ENCODE measurements around the gene TNFRSF12A. TPM values are rescaled to one million over a fixed set of nuclear protein-coding genes. Genes with fewer than 3 reads are reported as not detected.

The TNFRSF12A gene
- total RNA-seq (2014; rRNA removed; shearing (Covaris generic); ENCODE audit: low replicate concordance), result 975 and 1,222 TPM in 2 replicates

GRCh38 chr16:3020247-3020603 is at the start of gene TNFRSF12A:
TSS of gene TNFRSF12A (plus strand) at chr16:3020368. CDS start at chr16:3020398, 30 bp downstream.
- in situ Hi-C loops (cut with HindIII; ENCODE audit: low pct_unique_long_range_greater_than_20kb, low sequenced_read_pairs), result no loop called here
- peak; percentile 76 for DNase-seq (ENCODE audit: low read depth)

GRCh38 chr16:2970563-2970962 is 49.6 kb upstream of the TNFRSF12A start:
- no peak for DNase-seq (ENCODE audit: low read depth)
- in situ Hi-C loops (cut with HindIII; ENCODE audit: low pct_unique_long_range_greater_than_20kb, low sequenced_read_pairs), result no loop called here

- DNase-seq (ENCODE audit: low read depth), result no peak
- in situ Hi-C loops (cut with HindIII; ENCODE audit: low pct_unique_long_range_greater_than_20kb, low sequenced_read_pairs), result no loop called here
These were observed 48.8 kb upstream of the TNFRSF12A start for GRCh38 chr16:2971134-2971984.

GRCh38 chr16:2971985-2972784 is 48.0 kb upstream of the TNFRSF12A start:
- in situ Hi-C loops (cut with HindIII; ENCODE audit: low pct_unique_long_range_greater_than_20kb, low sequenced_read_pairs), result no loop called here
- no peak for DNase-seq (ENCODE audit: low read depth)

- in situ Hi-C loops (cut with HindIII; ENCODE audit: low pct_unique_long_range_greater_than_20kb, low sequenced_read_pairs), result no loop called here
- no peak for DNase-seq (ENCODE audit: low read depth)
These were observed 47.1 kb upstream of the TNFRSF12A start for GRCh38 chr16:2973093-2973492.

GRCh38 chr16:2973605-2974318 is 46.4 kb upstream of the TNFRSF12A start:
- in situ Hi-C loops (cut with HindIII; ENCODE audit: low pct_unique_long_range_greater_than_20kb, low sequenced_read_pairs), result no loop called here
- no peak for DNase-seq (ENCODE audit: low read depth)

GRCh38 chr16:2974319-2975056 is 45.7 kb upstream of the TNFRSF12A start:
- no peak for DNase-seq (ENCODE audit: low read depth)
- in situ Hi-C loops (cut with HindIII; ENCODE audit: low pct_unique_long_range_greater_than_20kb, low sequenced_read_pairs), result no loop called here

GRCh38 chr16:2975161-2975795 is 44.9 kb upstream of the TNFRSF12A start:
- DNase-seq (ENCODE audit: low read depth), result no peak
- in situ Hi-C loops (cut with HindIII; ENCODE audit: low pct_unique_long_range_greater_than_20kb, low sequenced_read_pairs), result no loop called here

- no peak for DNase-seq (ENCODE audit: low read depth)
- in situ Hi-C loops (cut with HindIII; ENCODE audit: low pct_unique_long_range_greater_than_20kb, low sequenced_read_pairs), result no loop called here
These were observed 44.0 kb upstream of the TNFRSF12A start for GRCh38 chr16:2976201-2976600.

- DNase-seq (ENCODE audit: low read depth), result no peak
- in situ Hi-C loops (cut with HindIII; ENCODE audit: low pct_unique_long_range_greater_than_20kb, low sequenced_read_pairs), result no loop called here
These were observed 43.5 kb upstream of the TNFRSF12A start for GRCh38 chr16:2976673-2977072.

GRCh38 chr16:2977440-2977839 is 42.7 kb upstream of the TNFRSF12A start:
- DNase-seq (ENCODE audit: low read depth), result no peak
- in situ Hi-C loops (cut with HindIII; ENCODE audit: low pct_unique_long_range_greater_than_20kb, low sequenced_read_pairs), result no loop called here

GRCh38 chr16:2979669-2980226 is 40.4 kb upstream of the TNFRSF12A start:
- in situ Hi-C loops (cut with HindIII; ENCODE audit: low pct_unique_long_range_greater_than_20kb, low sequenced_read_pairs), result no loop called here
- no peak for DNase-seq (ENCODE audit: low read depth)

GRCh38 chr16:2980227-2981176 is 39.7 kb upstream of the TNFRSF12A start, which contains the start of gene PKMYT1:
TSS of gene PKMYT1 (minus strand) at chr16:2980446. CDS start at chr16:2979657, 789 bp downstream.
- in situ Hi-C loops (cut with HindIII; ENCODE audit: low pct_unique_long_range_greater_than_20kb, low sequenced_read_pairs), result no loop called here
- peak; percentile 92 for DNase-seq (ENCODE audit: low read depth)

GRCh38 chr16:2981177-2981898 is 38.8 kb upstream of the TNFRSF12A start:
- in situ Hi-C loops (cut with HindIII; ENCODE audit: low pct_unique_long_range_greater_than_20kb, low sequenced_read_pairs), result no loop called here
- DNase-seq (ENCODE audit: low read depth), result no peak

GRCh38 chr16:2981899-2982250 is 38.3 kb upstream of the TNFRSF12A start:
- in situ Hi-C loops (cut with HindIII; ENCODE audit: low pct_unique_long_range_greater_than_20kb, low sequenced_read_pairs), result no loop called here
- no peak for DNase-seq (ENCODE audit: low read depth)

- in situ Hi-C loops (cut with HindIII; ENCODE audit: low pct_unique_long_range_greater_than_20kb, low sequenced_read_pairs), result no loop called here
- no peak for DNase-seq (ENCODE audit: low read depth)
These were observed 37.8 kb upstream of the TNFRSF12A start for GRCh38 chr16:2982402-2982801.

All from Caki2 (cell line).